Loucy (cell line): ENCODE measurements around the gene BICD1.

Experiments
- EZH2phosphoT487 ChIP-seq: fragments of 200-600 bp; IDR thresholded peaks from 2 replicates; pipeline ENCODE4 v1.6.1; 2018; ENCODE audit warnings: antibody characterized with exemption, mild to moderate bottlenecking, moderate library complexity, borderline replicate concordance
- TF ChIP-seq, protein P1 (sequence below): fragments of 200-600 bp; sonication (generic); conservative IDR thresholded peaks from 2 replicates; pipeline ENCODE4 v1.5.1; 2014; ENCODE audit warnings: mild to moderate bottlenecking, antibody characterized with exemption, low read length

DNA sequence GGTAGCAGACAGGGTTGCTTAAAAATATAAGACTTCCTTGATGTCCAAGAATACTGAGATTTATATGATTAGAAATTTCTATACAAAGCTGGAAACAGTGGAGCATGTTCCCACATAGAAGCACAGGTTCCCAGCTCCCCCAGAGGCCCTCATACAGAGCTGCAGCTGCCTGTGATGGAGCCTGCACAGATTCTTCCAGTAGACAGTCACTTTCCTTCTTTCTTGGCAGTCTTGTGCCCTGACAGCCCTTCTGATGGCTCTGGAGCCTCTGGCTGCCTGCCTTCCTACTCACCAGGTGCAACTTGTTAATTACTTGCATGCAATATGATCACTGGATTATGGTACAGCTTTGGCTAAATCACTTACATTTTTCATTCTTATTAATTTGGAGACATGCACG, 44.4 kb downstream of the BICD1 start:
- TF ChIP-seq, protein P1, sequence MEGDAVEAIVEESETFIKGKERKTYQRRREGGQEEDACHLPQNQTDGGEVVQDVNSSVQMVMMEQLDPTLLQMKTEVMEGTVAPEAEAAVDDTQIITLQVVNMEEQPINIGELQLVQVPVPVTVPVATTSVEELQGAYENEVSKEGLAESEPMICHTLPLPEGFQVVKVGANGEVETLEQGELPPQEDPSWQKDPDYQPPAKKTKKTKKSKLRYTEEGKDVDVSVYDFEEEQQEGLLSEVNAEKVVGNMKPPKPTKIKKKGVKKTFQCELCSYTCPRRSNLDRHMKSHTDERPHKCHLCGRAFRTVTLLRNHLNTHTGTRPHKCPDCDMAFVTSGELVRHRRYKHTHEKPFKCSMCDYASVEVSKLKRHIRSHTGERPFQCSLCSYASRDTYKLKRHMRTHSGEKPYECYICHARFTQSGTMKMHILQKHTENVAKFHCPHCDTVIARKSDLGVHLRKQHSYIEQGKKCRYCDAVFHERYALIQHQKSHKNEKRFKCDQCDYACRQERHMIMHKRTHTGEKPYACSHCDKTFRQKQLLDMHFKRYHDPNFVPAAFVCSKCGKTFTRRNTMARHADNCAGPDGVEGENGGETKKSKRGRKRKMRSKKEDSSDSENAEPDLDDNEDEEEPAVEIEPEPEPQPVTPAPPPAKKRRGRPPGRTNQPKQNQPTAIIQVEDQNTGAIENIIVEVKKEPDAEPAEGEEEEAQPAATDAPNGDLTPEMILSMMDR: no peak
- no peak for TF ChIP-seq EZH2phosphoT487
